Epithelial cell of esophagus (primary cell): ENCODE results near the gene GABRG3.
A peak's percentile ranks its signal among the peaks of the same experiment; 100 is the strongest.
"Not testable (repeated sequence)": the region's sequence is repeated elsewhere in the genome, so short reads cannot be mapped to it uniquely, and the experiment has no call there.

Experiments used
- DNase-seq: peaks from one replicate; pipeline ENCODE4 v3.0.0; 2010; ENCODE audit warnings: low read depth
- H3K4me3 ChIP-seq: 2 replicates; pipeline ENCODE4 v1.5.1; 2011; ENCODE audit warnings: mild to moderate bottlenecking, low read length, control low read depth
- TF ChIP-seq, protein P1 (sequence below): IDR thresholded peaks from 2 replicates; pipeline ENCODE4 v1.5.1; 2011; ENCODE audit warnings: low read depth, mild to moderate bottlenecking, low read length, control low read depth, inconsistent platforms; ENCODE audit not compliant: insufficient read depth; ENCODE audit errors: missing control alignments

Gene GABRG3

DNA sequence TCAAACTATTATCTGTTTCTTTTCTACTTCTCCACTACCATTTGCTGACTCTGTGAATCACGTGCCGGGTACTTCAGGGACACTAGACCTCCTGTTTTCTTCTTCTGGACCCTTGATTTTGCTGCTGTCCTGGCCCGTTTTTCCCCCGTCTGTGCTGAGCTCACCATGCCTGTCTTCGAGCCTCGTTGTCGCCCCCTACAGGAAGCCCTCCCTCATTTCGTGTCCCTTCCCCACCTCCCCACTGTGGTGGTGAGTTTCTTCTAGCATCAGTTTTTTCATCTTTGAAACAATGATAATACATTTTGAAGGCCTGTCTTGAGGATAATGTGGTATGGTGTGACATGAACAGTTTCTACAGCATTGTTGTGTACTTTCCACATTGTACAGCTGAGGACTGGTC lies 12.8 kb downstream of the GABRG3 start:
- DNase-seq: no peak
- no peak overlapping the region for H3K4me3 ChIP-seq
- TF ChIP-seq, protein P1, sequence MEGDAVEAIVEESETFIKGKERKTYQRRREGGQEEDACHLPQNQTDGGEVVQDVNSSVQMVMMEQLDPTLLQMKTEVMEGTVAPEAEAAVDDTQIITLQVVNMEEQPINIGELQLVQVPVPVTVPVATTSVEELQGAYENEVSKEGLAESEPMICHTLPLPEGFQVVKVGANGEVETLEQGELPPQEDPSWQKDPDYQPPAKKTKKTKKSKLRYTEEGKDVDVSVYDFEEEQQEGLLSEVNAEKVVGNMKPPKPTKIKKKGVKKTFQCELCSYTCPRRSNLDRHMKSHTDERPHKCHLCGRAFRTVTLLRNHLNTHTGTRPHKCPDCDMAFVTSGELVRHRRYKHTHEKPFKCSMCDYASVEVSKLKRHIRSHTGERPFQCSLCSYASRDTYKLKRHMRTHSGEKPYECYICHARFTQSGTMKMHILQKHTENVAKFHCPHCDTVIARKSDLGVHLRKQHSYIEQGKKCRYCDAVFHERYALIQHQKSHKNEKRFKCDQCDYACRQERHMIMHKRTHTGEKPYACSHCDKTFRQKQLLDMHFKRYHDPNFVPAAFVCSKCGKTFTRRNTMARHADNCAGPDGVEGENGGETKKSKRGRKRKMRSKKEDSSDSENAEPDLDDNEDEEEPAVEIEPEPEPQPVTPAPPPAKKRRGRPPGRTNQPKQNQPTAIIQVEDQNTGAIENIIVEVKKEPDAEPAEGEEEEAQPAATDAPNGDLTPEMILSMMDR: no peak

DNA sequence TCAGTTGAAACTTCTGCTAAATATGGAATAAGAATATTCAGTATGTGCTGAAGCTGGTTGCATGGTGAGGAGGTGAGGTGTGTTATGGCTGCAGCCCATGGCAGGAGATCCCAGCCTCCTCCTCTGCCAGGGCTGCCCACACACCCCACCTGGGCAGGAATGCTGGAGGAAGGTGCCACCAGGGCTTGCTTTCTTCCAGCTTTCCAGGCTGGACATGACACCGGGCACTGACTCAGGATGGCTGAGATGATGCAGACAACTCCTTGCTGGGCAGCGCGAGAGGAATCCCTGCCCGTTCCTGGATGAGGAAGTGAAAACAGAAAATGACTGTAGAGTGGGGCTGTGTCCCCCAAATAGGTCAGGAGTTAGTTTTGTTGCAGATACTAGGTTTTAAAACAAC lies 14.1 kb downstream of the GABRG3 start:
- H3K4me3 ChIP-seq: no peak overlapping the region
- TF ChIP-seq, protein P1: no peak
- DNase-seq: no peak

DNA sequence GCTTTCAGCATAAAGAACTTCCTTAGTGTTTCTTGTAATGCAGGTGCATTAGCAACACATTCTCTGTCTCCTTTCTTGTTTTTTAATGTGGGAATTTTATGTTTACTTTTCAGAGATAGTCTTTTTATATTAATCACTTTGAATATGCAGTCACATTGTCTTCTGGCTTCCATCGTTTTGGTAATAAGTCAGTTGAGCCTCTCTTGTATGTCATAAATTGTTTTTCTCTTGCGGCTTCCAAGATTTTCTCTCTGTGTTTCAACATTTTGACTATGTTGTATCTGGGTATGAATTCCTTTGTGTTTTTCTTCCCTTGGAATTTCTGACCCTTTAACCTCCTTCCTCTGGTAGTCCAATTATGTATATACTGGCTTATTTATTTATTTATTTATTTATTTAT lies 25.3 kb downstream of the GABRG3 start:
- H3K4me3 ChIP-seq: no peak overlapping the region
- TF ChIP-seq, protein P1: no peak
- no peak for DNase-seq

DNA sequence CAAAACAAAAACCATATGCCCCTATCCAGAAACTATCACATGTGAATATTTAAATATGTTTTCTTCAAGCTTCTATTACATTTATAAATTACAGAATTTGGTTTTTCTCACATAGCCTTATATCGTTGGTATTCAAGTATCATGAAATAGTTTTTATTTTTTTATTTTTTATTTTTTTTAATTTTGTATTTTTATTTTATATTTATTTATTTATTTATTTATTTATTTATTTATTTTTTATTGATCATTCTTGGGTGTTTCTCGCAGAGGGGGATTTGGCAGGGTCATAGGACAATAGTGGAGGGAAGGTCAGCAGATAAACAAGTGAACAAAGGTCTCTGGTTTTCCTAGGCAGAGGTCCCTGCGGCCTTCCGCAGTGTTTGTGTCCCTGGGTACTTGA lies 32.0 kb downstream of the GABRG3 start:
- DNase-seq, H3K4me3 ChIP-seq: not testable (repeated sequence)

DNA sequence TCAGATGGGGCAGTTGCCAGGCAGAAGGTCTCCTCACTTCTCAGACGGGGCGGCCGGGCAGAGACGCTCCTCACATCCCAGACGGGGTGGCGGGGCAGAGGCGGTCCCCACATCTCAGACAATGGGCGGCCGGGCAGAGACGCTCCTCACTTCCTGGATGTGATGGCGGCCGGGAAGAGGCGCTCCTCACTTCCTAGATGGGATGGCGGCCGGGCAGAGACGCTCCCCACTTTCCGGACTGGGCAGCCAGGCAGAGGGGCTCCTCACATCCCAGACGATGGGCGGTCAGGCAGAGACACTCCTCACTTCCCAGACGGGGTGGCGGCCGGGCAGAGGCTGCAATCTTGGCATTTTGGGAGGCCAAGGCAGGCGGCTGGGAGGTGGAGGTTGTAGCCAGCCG lies 33.2 kb downstream of the GABRG3 start:
- DNase-seq, H3K4me3 ChIP-seq: not testable (repeated sequence)

DNA sequence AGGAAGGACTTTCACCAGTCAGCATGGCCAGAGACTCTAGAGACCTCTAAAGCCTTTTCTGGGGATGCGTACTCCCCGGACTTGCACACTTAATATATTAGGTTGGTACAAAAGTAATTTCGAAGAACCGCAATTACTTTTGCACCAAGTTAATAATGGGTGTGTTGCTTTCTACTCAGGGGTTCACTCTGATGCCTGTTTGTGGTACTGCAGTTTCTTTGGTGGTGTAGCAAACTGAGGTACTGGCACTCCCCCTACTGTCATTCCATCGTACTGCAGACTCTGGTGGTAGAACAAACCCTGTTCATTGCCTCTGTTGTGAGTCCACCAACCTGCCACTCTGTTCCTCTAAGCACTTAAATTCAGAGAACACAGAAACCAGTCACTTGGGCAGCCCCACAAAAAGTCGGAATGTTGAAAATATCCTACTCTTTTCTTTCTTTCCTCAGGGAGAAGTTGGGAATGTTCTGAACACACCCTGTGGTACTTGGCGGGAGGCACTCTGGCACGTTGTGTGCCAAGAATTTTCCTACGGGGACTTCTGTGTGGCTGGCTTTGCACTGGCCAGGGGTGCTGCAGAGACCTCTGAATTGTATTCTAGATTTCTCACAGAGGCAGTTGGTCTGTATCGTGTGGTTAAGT lies 46.3 kb downstream of the GABRG3 start:
- peak; percentile 38 for DNase-seq
- TF ChIP-seq, protein P1: peak; percentile 24

DNA sequence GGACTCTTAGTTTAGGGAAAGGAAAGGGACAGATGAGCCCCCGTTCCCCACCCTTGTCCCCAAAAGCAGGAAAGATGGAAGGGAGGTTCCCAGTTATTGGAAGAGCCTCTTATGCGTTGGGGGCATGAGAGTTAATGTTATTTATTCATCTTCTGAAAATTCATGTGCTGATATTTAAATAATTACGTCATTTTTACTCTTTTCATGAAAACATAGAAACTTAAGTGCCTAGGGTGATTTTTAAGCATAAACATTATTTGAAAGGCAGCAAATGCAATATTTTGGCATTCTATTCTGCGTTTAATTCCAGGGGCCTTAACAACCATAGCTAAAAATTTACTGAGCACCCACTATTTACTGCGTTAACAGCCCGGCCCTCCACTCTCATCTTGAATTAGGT lies 48.7 kb downstream of the GABRG3 start:
- DNase-seq: no peak
- TF ChIP-seq, protein P1: no peak
- no peak overlapping the region for H3K4me3 ChIP-seq

More for the DNA sequence above, 46.3 kb downstream of the GABRG3 start:
- no peak overlapping the region for H3K4me3 ChIP-seq

DNA sequence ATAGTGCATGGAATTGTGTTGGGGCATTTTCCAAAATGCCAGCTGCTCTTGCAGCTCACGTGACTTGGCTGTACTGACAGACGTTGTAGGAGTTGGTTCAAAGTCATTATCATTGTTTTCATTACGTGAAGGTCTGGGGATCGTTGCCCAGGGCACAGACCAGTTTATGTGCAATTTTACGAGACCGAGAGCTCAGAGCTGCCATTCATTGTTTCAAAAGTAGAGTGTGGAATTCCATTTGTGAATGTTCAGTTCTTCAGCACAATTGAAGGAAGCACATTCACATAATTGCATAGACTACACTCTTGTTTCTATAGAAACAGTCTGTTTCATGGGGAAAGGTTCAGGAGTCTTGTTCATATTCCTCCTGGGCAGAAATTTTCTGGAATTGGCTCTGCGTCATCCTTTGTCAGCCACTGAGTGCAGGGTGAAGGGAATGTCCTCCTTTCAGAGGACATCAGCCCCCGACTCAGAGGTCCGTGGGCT lies 54.5 kb downstream of the GABRG3 start:
- no peak for DNase-seq
- TF ChIP-seq, protein P1: no peak
- H3K4me3 ChIP-seq: no peak overlapping the region
